Mesenchymal stem cell (in vitro differentiated cells and primary cell): ENCODE results near the gene SLC1A2.
A peak's percentile ranks its signal among the peaks of the same experiment; 100 is the strongest.

ENCODE experiments used
- DNase-seq: peaks from one replicate; pipeline ENCODE4 v3.0.0-alpha.2; 2013
- H2AFZ ChIP-seq: one replicate; pipeline ENCODE4 v1.6.1; 2013; ENCODE audit warnings: low read depth, mild to moderate bottlenecking, control low read depth, inconsistent platforms, low read length, moderate library complexity
- H2AK5ac ChIP-seq: 2 replicates; pipeline ENCODE4 v1.6.1; 2013; ENCODE audit warnings: low read length, moderate library complexity, mild to moderate bottlenecking, inconsistent platforms; ENCODE audit not compliant: severe bottlenecking
- H2BK120ac ChIP-seq: one replicate; pipeline ENCODE4 v1.6.1; 2013; ENCODE audit warnings: low read depth, mild to moderate bottlenecking, inconsistent platforms, low read length, moderate library complexity
- H2BK12ac ChIP-seq, 2 experiments: one replicate each; pipeline ENCODE4 v1.6.1; 2013; ENCODE audit warnings: inconsistent platforms in 2 of 2, low read length in 2 of 2, mild to moderate bottlenecking in 2 of 2, moderate library complexity in 2 of 2, control low read depth in 1 of 2
- H2BK15ac ChIP-seq: one replicate; pipeline ENCODE4 v1.6.1; 2013; ENCODE audit warnings: mild to moderate bottlenecking, low read depth, inconsistent platforms; ENCODE audit not compliant: poor library complexity, severe bottlenecking
- H2BK5ac ChIP-seq: 2 replicates; pipeline ENCODE4 v1.6.1; 2013; ENCODE audit warnings: low read depth, mild to moderate bottlenecking, low read length, control low read depth, inconsistent platforms; ENCODE audit not compliant: poor library complexity, severe bottlenecking
- H3K14ac ChIP-seq, 2 experiments: one replicate each; pipeline ENCODE4 v1.6.1; 2013; ENCODE audit warnings: inconsistent platforms in 2 of 2, low read length in 2 of 2, control low read depth in 1 of 2, mild to moderate bottlenecking in 1 of 2, moderate library complexity in 1 of 2
- H3K18ac ChIP-seq, 2 experiments: one replicate each; pipeline ENCODE4 v1.6.1; 2013; ENCODE audit warnings: inconsistent platforms in 2 of 2, low read length in 2 of 2, control low read depth in 1 of 2, low read depth in 1 of 2, mild to moderate bottlenecking in 1 of 2
- H3K23ac ChIP-seq, 2 experiments: one replicate each; pipeline ENCODE4 v1.6.1; 2013; ENCODE audit warnings: inconsistent platforms in 2 of 2, low read length in 2 of 2, mild to moderate bottlenecking in 2 of 2, moderate library complexity in 2 of 2, control low read depth in 1 of 2
- H3K27ac ChIP-seq: 2 replicates; pipeline ENCODE4 v1.5.1; 2013; ENCODE audit warnings: mild to moderate bottlenecking, moderate library complexity, low read length, control low read depth, inconsistent platforms; ENCODE audit not compliant: poor library complexity, severe bottlenecking
- H3K27me3 ChIP-seq, 2 experiments: 2 replicates each; pipeline versions ENCODE4 v1.6.1 to v1.7.0; 2013; ENCODE audit warnings: low read length in 2 of 2, mild to moderate bottlenecking in 2 of 2, moderate library complexity in 2 of 2, control low read depth in 1 of 2, inconsistent platforms in 1 of 2; ENCODE audit not compliant: control insufficient read depth in 1 of 2, insufficient read depth in 1 of 2
- H3K36me3 ChIP-seq, 2 experiments: 2 replicates each; pipeline versions ENCODE4 v1.6.1 to v1.7.0; 2013; ENCODE audit warnings: low read length in 2 of 2, control low read depth in 1 of 2, inconsistent platforms in 1 of 2, low read depth in 1 of 2, mild to moderate bottlenecking in 1 of 2; ENCODE audit not compliant: insufficient read depth in 2 of 2, control insufficient read depth in 1 of 2
- H3K4ac ChIP-seq, 2 experiments: one replicate each; pipeline ENCODE4 v1.6.1; 2013; ENCODE audit warnings: inconsistent platforms in 2 of 2, low read length in 2 of 2, mild to moderate bottlenecking in 2 of 2, moderate library complexity in 2 of 2, control low read depth in 1 of 2, low read depth in 1 of 2
- H3K4me1 ChIP-seq: 2 replicates; pipeline ENCODE4 v1.6.1; 2013; ENCODE audit warnings: low read depth, low read length, control low read depth; ENCODE audit not compliant: control insufficient read depth, insufficient read depth
- H3K4me2 ChIP-seq: 2 replicates; pipeline ENCODE4 v1.6.1; 2013; ENCODE audit warnings: low read length, mild to moderate bottlenecking, inconsistent platforms; ENCODE audit not compliant: poor library complexity, severe bottlenecking
- H3K4me3 ChIP-seq, 2 experiments: 2 replicates each; pipeline versions ENCODE4 v1.5.1 to v1.7.0; 2013; ENCODE audit warnings: low read length in 2 of 2, mild to moderate bottlenecking in 2 of 2, control low read depth in 1 of 2, low read depth in 1 of 2; ENCODE audit not compliant: insufficient read depth in 1 of 2
- H3K79me1 ChIP-seq: replicated peaks from 2 replicates; pipeline ENCODE4 v1.6.1; 2013; ENCODE audit warnings: mild to moderate bottlenecking, control low read depth, low read length, inconsistent platforms; ENCODE audit not compliant: poor library complexity, severe bottlenecking
- H3K9ac ChIP-seq: 2 replicates; pipeline ENCODE4 v1.7.0; 2013; ENCODE audit warnings: mild to moderate bottlenecking, low read length, moderate library complexity
- H3K9me3 ChIP-seq: 2 replicates; pipeline ENCODE4 v1.7.0; 2013; ENCODE audit warnings: mild to moderate bottlenecking, low read length; ENCODE audit not compliant: control insufficient read depth
- H4K8ac ChIP-seq: one replicate; pipeline ENCODE4 v1.6.1; 2013; ENCODE audit warnings: inconsistent platforms, mild to moderate bottlenecking, low read length, moderate library complexity
- H4K91ac ChIP-seq: one replicate; pipeline ENCODE4 v1.6.1; 2013; ENCODE audit warnings: mild to moderate bottlenecking, low read length, inconsistent platforms
- WGBS: methylation state at CpG from one replicate; pipeline ENCODE4 v1.1.7; 2013; ENCODE audit warnings: mixed read lengths; 5-methylcytosine and 5-hydroxymethylcytosine counted together

The SLC1A2 gene

DNA sequence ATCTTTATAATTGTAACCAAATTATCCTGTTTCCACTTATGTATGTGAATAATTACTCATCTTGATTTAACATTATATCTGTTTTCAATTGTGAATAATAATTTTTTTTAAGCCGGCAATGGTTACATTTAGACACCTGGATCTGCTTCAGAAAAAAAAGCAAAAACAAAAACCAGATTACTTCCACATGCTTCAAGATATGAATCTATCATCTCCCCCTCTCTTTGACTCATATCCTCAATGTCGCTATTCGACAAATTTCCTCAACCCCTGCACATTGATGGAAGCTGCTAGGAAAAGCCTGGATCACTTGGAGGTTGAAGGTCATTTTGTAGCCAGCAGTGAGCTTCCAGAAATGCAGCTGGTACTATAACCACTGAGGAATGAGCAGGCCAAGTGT lies 42.7 kb downstream of the SLC1A2 start:
- no peak overlapping the region for H3K4me2 ChIP-seq
- no peaks in the 10 kb centered on the region for H3K27me3 ChIP-seq
- no peak overlapping the region for H2BK5ac ChIP-seq
- 85% methylated on average over 2 of the region's 3 CpGs for WGBS
- H3K9me3 ChIP-seq, result no peaks in the 10 kb centered on the region
- H3K4me3 ChIP-seq, result no peak overlapping the region
- H3K79me1 ChIP-seq, result no peaks in the 10 kb centered on the region
- peak overlapping the region; percentile 37 for H3K9ac ChIP-seq
- H3K14ac ChIP-seq, result no peak overlapping the region
- no peak overlapping the region for H3K18ac ChIP-seq
- peaks cover 8% of the 10 kb centered on the region for H3K4me1 ChIP-seq
- no peak overlapping the region for H2BK15ac ChIP-seq
- no peak overlapping the region for H2AK5ac ChIP-seq
- no peak overlapping the region for H4K8ac ChIP-seq
- H2BK12ac ChIP-seq, result no peak overlapping the region
- H3K4ac ChIP-seq, result no peak overlapping the region
- H3K27ac ChIP-seq, result no peak overlapping the region
- no peak overlapping the region for H3K23ac ChIP-seq
- H4K91ac ChIP-seq, result no peak overlapping the region
- H2AFZ ChIP-seq, result no peak overlapping the region
- no peak overlapping the region for H2BK120ac ChIP-seq
- H3K36me3 ChIP-seq, result peaks cover 0 to 31% of the 10 kb centered on the region in 2 experiments
- no peak for DNase-seq

GRCh38 chr11:35376118-35376510 lies 43.2 kb downstream of the SLC1A2 start:
- Histone ChIP-seq H3K9ac (peak overlapping the region; percentile 37), H3K4me3 (no peak overlapping the region), H3K27me3 (no peaks in the 10 kb centered on the region), H3K4me2 (no peak overlapping the region), H3K79me1 (no peaks in the 10 kb centered on the region), H3K4me1 (peaks cover 8% of the 10 kb centered on the region), H4K91ac (no peak overlapping the region), H2BK15ac (no peak overlapping the region), H3K23ac (no peak overlapping the region), H2BK5ac (no peak overlapping the region), H3K18ac (no peak overlapping the region), H2AFZ (no peak overlapping the region), H3K9me3 (no peaks in the 10 kb centered on the region), H3K4ac (no peak overlapping the region), H3K36me3 (peaks cover 0 to 34% of the 10 kb centered on the region in 2 experiments), H4K8ac (no peak overlapping the region), H2BK120ac (no peak overlapping the region), H2AK5ac (no peak overlapping the region), H2BK12ac (no peak overlapping the region), H3K14ac (no peak overlapping the region), H3K27ac (no peak overlapping the region)
- 97% methylated on average over 2 of the region's 4 CpGs for WGBS
- DNase-seq, result no peak

DNA sequence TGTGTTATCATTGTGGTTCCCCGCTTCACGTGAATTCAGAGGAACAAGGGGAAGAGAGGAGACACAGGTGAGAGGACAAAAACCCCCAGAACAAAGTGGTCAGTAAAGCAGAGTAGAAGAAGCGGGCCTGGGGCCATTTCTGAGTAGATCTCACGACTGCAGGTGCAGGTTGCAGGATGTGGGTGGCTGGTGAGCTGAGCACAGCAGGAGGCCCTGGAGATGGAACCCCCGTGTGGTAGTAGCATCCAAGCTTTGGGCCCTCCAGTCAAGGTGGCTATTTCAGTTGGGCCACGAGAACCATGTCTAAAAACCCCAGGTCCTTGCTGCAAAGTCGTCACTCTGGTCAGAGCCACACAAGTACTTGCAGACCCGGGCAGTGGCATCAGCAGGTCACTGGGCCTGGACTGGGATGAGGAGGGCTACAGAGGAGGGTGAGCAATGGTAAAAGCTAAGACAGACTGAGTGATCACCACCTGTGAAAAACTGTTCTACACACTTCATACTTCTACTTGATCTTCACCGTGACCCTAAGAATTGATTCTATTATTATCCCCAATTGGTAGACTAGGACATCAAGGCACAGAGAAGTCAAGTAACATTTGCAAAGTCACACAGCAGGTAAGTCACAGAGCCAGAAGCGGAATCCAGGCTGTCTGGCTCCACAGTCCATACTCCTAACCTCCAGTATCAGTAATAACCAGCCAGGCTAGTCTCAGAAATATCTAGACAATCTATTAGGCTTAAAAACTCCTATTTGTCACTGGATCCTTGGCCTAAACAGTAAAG lies 43.8 kb downstream of the SLC1A2 start:
- H2AK5ac ChIP-seq, result no peak overlapping the region
- H3K9me3 ChIP-seq, result no peaks in the 10 kb centered on the region
- no peak overlapping the region for H2AFZ ChIP-seq
- DNase-seq, result no peak
- no peak overlapping the region for H4K8ac ChIP-seq
- H3K9ac ChIP-seq, result peak overlapping the region; percentile 37
- H3K27ac ChIP-seq, result no peak overlapping the region
- no peak overlapping the region for H3K14ac ChIP-seq
- 95% methylated on average over 10 of the region's 10 CpGs for WGBS
- H3K79me1 ChIP-seq, result no peaks in the 10 kb centered on the region
- no peak overlapping the region for H3K23ac ChIP-seq
- no peak overlapping the region for H2BK15ac ChIP-seq
- no peak overlapping the region for H3K18ac ChIP-seq
- H3K4me2 ChIP-seq, result no peak overlapping the region
- peaks cover 8% of the 10 kb centered on the region for H3K4me1 ChIP-seq
- H3K4me3 ChIP-seq, result no peak overlapping the region
- H3K27me3 ChIP-seq, result no peaks in the 10 kb centered on the region
- H2BK12ac ChIP-seq, result no peak overlapping the region
- no peak overlapping the region for H4K91ac ChIP-seq
- no peak overlapping the region for H3K4ac ChIP-seq
- no peak overlapping the region for H2BK5ac ChIP-seq
- peaks cover 0 to 40% of the 10 kb centered on the region in 2 experiments for H3K36me3 ChIP-seq
- no peak overlapping the region for H2BK120ac ChIP-seq

DNA sequence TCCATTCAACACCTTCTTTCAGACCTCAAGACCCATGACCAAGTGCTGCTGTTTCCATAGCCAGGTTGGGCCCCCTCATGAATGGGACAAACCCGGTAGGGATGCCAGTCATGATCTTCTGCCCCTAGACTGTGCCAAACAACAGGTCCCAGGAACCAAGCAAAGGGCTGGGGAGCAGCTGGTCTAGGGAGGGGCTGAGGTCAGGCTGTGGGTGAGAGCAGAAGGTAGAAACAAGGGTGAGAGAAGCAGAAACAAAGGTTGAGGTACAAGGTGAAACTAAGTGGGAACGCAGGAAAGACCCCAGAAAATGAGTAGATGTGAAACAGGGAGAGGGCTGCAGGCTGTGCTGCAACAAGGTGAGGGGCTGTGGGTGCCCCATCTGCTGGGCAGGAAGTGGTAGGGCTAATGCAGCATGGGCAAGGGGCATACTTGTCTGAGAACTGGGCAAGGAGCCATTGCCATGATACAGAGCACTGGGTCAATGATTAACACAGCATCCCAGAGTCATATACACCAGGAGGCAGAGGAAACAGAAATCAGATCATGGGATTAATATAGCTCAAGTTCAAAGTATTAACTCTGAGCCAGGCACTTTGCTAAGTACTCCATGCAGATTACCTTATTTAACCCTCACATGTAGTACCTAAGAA lies 45.9 kb downstream of the SLC1A2 start:
- no peak overlapping the region for H3K4me3 ChIP-seq
- H3K4ac ChIP-seq, result no peak overlapping the region
- H3K9ac ChIP-seq, result no peak overlapping the region
- WGBS, result 83% methylated on average over 2 of the region's 2 CpGs
- no peak overlapping the region for H4K91ac ChIP-seq
- H2BK15ac ChIP-seq, result no peak overlapping the region
- H2BK120ac ChIP-seq, result peak overlapping the region; percentile 6
- peaks cover 0 to 56% of the 10 kb centered on the region in 2 experiments for H3K36me3 ChIP-seq
- H2AK5ac ChIP-seq, result peak overlapping the region; percentile 79
- no peaks in the 10 kb centered on the region for H3K9me3 ChIP-seq
- no peak overlapping the region for H3K27ac ChIP-seq
- peaks cover 8% of the 10 kb centered on the region for H3K4me1 ChIP-seq
- no peak overlapping the region for H3K14ac ChIP-seq
- H4K8ac ChIP-seq, result no peak overlapping the region
- no peak overlapping the region for H3K18ac ChIP-seq
- H2BK12ac ChIP-seq, result no peak overlapping the region
- no peak for DNase-seq
- no peak overlapping the region for H3K23ac ChIP-seq
- H2AFZ ChIP-seq, result no peak overlapping the region
- no peak overlapping the region for H3K4me2 ChIP-seq
- no peak overlapping the region for H2BK5ac ChIP-seq
- H3K79me1 ChIP-seq, result no peaks in the 10 kb centered on the region
- H3K27me3 ChIP-seq, result no peaks in the 10 kb centered on the region
